ENCODE data around the gene ANGPTL3. TPM values are rescaled to one million over a fixed set of nuclear protein-coding genes. Genes with fewer than 3 reads are reported as not detected.
"Not testable (repeated sequence)": the region's sequence is repeated elsewhere in the genome, so short reads cannot be mapped to it uniquely, and the experiment has no call there.

ANGPTL3 gene, protein sequence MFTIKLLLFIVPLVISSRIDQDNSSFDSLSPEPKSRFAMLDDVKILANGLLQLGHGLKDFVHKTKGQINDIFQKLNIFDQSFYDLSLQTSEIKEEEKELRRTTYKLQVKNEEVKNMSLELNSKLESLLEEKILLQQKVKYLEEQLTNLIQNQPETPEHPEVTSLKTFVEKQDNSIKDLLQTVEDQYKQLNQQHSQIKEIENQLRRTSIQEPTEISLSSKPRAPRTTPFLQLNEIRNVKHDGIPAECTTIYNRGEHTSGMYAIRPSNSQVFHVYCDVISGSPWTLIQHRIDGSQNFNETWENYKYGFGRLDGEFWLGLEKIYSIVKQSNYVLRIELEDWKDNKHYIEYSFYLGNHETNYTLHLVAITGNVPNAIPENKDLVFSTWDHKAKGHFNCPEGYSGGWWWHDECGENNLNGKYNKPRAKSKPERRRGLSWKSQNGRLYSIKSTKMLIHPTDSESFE
- polyA plus RNA-seq: 12.3 TPM
- long read RNA-seq, donor 1, transcript ANGPTL3-201 (7 exons, 2,805 nt): major isoform, 8 of 8 reads
- long read RNA-seq, donor 1, partial matches to known transcripts: 0 of 8 reads
- long read RNA-seq, donor 1, other reads (novel, unspliced or antisense): 0 of 8 reads
- long read RNA-seq, donor 2, transcript ANGPTL3-201 (7 exons, 2,805 nt): major isoform, 8 of 8 reads
- long read RNA-seq, donor 2, partial matches to known transcripts: 0 of 8 reads
- long read RNA-seq, donor 2, other reads (novel, unspliced or antisense): 0 of 8 reads
- long read RNA-seq, donor 3: 0 reads
- long read RNA-seq, donor 4, partial matches to known transcripts: 0 of 1 reads
- long read RNA-seq, donor 4, other reads (novel, unspliced or antisense): 0 of 1 reads
- long read RNA-seq, donor 5: 0 reads
- long read RNA-seq, donor 6, partial matches to known transcripts: 0 of 3 reads
- long read RNA-seq, donor 6, other reads (novel, unspliced or antisense): 0 of 3 reads
- long read RNA-seq, donor 7, partial matches to known transcripts: 0 of 1 reads
- long read RNA-seq, donor 7, other reads (novel, unspliced or antisense): 0 of 1 reads
- long read RNA-seq, donor 8, transcript ANGPTL3-201 (7 exons, 2,805 nt): major isoform, 13 of 13 reads
- long read RNA-seq, donor 8, partial matches to known transcripts: 0 of 13 reads
- long read RNA-seq, donor 8, other reads (novel, unspliced or antisense): 0 of 13 reads
- long read RNA-seq, donor 9, partial matches to known transcripts: 0 of 1 reads
- long read RNA-seq, donor 9, other reads (novel, unspliced or antisense): 0 of 1 reads
- long read RNA-seq, donor 10, partial matches to known transcripts: 0 of 2 reads
- long read RNA-seq, donor 10, other reads (novel, unspliced or antisense): 0 of 2 reads
- long read RNA-seq, donor 11, partial matches to known transcripts: 0 of 1 reads
- long read RNA-seq, donor 11, other reads (novel, unspliced or antisense): 0 of 1 reads

DNA sequence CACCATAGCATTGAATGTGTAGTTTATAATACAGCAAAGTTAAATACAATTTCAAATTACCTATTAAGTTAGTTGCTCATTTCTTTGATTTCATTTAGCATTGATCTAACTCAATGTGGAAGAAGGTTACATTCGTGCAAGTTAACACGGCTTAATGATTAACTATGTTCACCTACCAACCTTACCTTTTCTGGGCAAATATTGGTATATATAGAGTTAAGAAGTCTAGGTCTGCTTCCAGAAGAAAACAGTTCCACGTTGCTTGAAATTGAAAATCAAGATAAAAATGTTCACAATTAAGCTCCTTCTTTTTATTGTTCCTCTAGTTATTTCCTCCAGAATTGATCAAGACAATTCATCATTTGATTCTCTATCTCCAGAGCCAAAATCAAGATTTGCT lies at the start of gene ANGPTL3:
ANGPTL3 (plus strand) TSS at position 240 of the 400 bp plus-strand sequence; CDS start at position 287, 47 bp downstream.
- Histone ChIP-seq H3K4me3 (ENCODE audit: low read length) (peak within 1 kb of the TSS; percentile 33), H3K27me3 (ENCODE audit: control insufficient read depth, insufficient read depth, low read length) (no peaks in the 10 kb centered on the region), H3K36me3 (ENCODE audit: control insufficient read depth, insufficient read depth, low read length) (no peaks in the 10 kb centered on the region), H3K27ac (ENCODE audit: low read length) (no peak within 1 kb of the TSS), H3K4me1 (ENCODE audit: control insufficient read depth, insufficient read depth, low read length) (no peaks in the 10 kb centered on the region), H3K9me3 (ENCODE audit: control insufficient read depth, low read depth, low read length) (no peaks in the 10 kb centered on the region)
- 25% methylated on average over 1 of the region's 3 CpGs for WGBS (ENCODE audit: insufficient coverage, low lambda C conversion rate)
- peak; percentile 4 to 44 for DNase-seq

DNA sequence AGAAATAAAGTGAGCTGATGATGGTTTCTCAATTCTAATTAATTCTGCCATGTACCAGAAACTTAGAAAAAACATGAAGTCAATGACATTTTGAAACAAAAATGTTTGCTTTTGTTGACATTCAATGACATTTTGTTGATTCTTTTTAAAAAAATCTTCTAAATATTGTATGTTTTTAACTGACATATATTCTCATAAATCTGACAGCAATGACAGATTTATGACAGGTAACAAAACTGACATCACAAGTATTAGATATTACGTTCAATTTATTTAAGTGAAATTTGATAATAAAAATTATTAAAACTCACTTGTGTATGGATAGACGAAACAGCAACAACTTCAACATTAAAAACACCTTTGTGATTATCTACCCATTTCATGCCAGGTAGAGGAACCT lies 36.0 kb upstream of the ANGPTL3 start:
- H3K27ac ChIP-seq (ENCODE audit: low read length): no peak overlapping the region
- 100% methylated on average over 1 of the region's 2 CpGs for WGBS (ENCODE audit: insufficient coverage, low lambda C conversion rate)

DNA sequence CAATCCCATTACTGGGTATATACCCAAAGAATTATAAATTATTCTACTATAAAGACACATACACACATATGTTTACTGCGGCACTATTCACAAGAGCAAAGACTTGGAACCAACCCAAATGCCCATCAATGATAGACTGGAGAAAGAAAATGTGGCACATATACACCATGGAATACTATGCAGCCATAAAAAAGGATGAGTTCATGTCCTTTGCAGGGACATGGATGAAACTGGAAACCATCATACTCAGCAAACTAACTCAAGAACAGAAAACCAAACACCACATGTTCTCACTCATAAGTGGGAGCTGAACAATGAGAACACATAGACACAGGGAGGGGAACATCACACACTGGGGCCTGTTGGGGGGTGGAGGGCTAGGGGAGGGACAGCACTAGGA lies 30.1 kb upstream of the ANGPTL3 start:
- WGBS (ENCODE audit: insufficient coverage, low lambda C conversion rate): no CpG with 5 or more reads among the region's 1 CpG
- not testable (repeated sequence) for H3K4me1 ChIP-seq (ENCODE audit: control insufficient read depth, insufficient read depth, low read length); DNase-seq

More for the DNA sequence above, 36.0 kb upstream of the ANGPTL3 start:
- H3K9me3 ChIP-seq (ENCODE audit: control insufficient read depth, low read depth, low read length): no peaks in the 10 kb centered on the region
- H3K4me3 ChIP-seq (ENCODE audit: low read length): no peak overlapping the region
- peaks cover 18% of the 10 kb centered on the region for H3K36me3 ChIP-seq (ENCODE audit: control insufficient read depth, insufficient read depth, low read length)
- H3K4me1 ChIP-seq (ENCODE audit: control insufficient read depth, insufficient read depth, low read length): no peaks in the 10 kb centered on the region
- H3K27me3 ChIP-seq (ENCODE audit: control insufficient read depth, insufficient read depth, low read length): no peaks in the 10 kb centered on the region
- DNase-seq: no peak

GRCh38 chr1:62567926-62568325 lies 29.4 kb upstream of the ANGPTL3 start:
- not testable (repeated sequence) for DNase-seq; H3K4me1 ChIP-seq (ENCODE audit: control insufficient read depth, insufficient read depth, low read length); H3K9me3 ChIP-seq (ENCODE audit: control insufficient read depth, low read depth, low read length); H3K27ac ChIP-seq (ENCODE audit: low read length); H3K27me3 ChIP-seq (ENCODE audit: control insufficient read depth, insufficient read depth, low read length); H3K4me3 ChIP-seq (ENCODE audit: low read length); H3K36me3 ChIP-seq (ENCODE audit: control insufficient read depth, insufficient read depth, low read length)
- WGBS (ENCODE audit: insufficient coverage, low lambda C conversion rate): 86% methylated on average over 1 of the region's 1 CpG

More for the DNA sequence above, 30.1 kb upstream of the ANGPTL3 start:
- not testable (repeated sequence) for H3K36me3 ChIP-seq (ENCODE audit: control insufficient read depth, insufficient read depth, low read length); H3K27me3 ChIP-seq (ENCODE audit: control insufficient read depth, insufficient read depth, low read length); H3K27ac ChIP-seq (ENCODE audit: low read length); H3K9me3 ChIP-seq (ENCODE audit: control insufficient read depth, low read depth, low read length); H3K4me3 ChIP-seq (ENCODE audit: low read length)

DNA sequence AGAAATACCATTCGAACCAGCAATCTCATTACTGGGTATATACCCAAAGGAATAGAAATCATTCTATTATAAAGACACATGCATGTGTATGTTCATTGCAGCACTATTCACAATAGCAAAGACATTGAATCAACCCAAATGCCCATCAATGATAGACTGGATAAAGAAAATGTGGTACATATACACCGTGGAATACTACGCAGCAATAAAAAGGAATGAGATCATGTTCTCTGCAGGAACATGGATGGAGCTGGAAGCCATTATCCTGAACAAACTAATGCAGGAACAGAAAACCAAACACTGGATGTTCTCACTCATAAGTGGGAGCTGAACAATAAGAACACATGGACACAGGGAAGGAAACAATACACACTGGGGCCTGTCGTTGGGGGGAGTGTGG lies 25.8 kb upstream of the ANGPTL3 start:
- no CpG with 5 or more reads among the region's 4 CpGs for WGBS (ENCODE audit: insufficient coverage, low lambda C conversion rate)
- DNase-seq; H3K27ac ChIP-seq (ENCODE audit: low read length); H3K9me3 ChIP-seq (ENCODE audit: control insufficient read depth, low read depth, low read length); H3K4me1 ChIP-seq (ENCODE audit: control insufficient read depth, insufficient read depth, low read length); H3K27me3 ChIP-seq (ENCODE audit: control insufficient read depth, insufficient read depth, low read length); H3K4me3 ChIP-seq (ENCODE audit: low read length): not testable (repeated sequence)
- H3K36me3 ChIP-seq (ENCODE audit: control insufficient read depth, insufficient read depth, low read length): peaks cover 17% of the 10 kb centered on the region

DNA sequence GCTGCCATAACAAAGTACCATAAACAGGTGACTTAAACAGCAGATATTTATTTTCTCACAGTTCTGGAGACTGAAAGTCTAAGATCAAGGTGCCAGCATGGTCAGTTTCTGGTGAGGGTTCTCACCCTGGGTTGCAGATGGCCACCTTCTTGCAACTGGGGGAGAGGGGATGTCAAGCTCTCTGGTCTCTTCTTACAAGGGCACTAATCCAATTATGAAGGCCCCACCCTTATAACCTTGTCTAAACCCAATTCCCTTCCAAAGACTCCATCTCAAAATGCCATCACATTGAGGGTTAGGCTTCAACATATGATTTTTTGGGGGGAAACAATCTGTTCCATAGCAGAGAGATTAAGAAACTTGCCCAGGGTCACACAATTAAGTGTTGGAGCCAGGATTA lies 24.8 kb upstream of the ANGPTL3 start:
- Histone ChIP-seq H3K27ac (ENCODE audit: low read length) (no peak overlapping the region), H3K4me1 (ENCODE audit: control insufficient read depth, insufficient read depth, low read length) (no peaks in the 10 kb centered on the region), H3K9me3 (ENCODE audit: control insufficient read depth, low read depth, low read length) (no peaks in the 10 kb centered on the region), H3K36me3 (ENCODE audit: control insufficient read depth, insufficient read depth, low read length) (peaks cover 17% of the 10 kb centered on the region), H3K27me3 (ENCODE audit: control insufficient read depth, insufficient read depth, low read length) (no peaks in the 10 kb centered on the region), H3K4me3 (ENCODE audit: low read length) (no peak overlapping the region)
- DNase-seq: no peak

DNA sequence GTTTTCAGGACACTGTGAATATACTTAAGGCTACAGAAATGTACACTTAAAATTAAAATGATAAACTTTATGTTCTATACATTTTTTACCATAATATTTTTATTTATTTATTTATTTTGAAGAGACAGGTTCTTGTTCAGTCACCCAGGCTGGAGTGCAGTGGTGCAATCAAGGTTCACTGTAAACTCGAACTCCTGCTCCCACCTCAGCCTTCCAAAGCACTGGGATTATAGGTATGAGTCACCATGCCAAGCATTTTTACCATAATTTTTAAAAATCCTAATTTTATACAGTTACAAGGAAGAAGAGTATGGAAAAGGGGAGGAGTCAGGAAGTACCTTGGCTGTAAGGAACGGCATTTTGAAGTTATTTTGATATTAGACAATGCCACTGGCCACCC lies 23.6 kb upstream of the ANGPTL3 start:
- no CpG with 5 or more reads among the region's 2 CpGs for WGBS (ENCODE audit: insufficient coverage, low lambda C conversion rate)

GRCh38 chr1:62585469-62586155 lies 11.7 kb upstream of the ANGPTL3 start:
- WGBS (ENCODE audit: insufficient coverage, low lambda C conversion rate): no CpG with 5 or more reads among the region's 1 CpG

More for the DNA sequence above, 23.6 kb upstream of the ANGPTL3 start:
- DNase-seq: no peak
- Histone ChIP-seq H3K4me1 (ENCODE audit: control insufficient read depth, insufficient read depth, low read length) (no peaks in the 10 kb centered on the region), H3K27me3 (ENCODE audit: control insufficient read depth, insufficient read depth, low read length) (no peaks in the 10 kb centered on the region), H3K36me3 (ENCODE audit: control insufficient read depth, insufficient read depth, low read length) (peaks cover 20% of the 10 kb centered on the region), H3K9me3 (ENCODE audit: control insufficient read depth, low read depth, low read length) (no peaks in the 10 kb centered on the region), H3K4me3 (ENCODE audit: low read length) (no peak overlapping the region), H3K27ac (ENCODE audit: low read length) (no peak overlapping the region)

DNA sequence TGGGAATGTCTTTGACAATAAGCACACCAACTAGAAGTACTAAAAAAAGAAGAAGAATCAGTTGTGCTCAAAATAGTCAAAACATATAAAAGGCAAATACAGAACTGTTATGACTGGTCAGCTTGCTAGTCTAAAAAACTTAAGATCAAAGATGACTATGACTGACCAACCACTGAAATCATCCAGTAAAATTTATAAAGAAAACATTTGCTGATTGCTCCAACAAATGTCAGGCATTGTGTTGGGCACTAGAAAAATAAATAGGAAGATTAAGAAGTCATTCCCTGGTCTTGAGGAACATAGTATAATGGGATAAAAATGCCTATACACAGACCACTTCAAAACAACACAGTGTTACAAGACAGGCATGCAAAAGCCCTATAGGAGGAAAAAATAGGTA lies 9.3 kb upstream of the ANGPTL3 start:
- H3K9me3 ChIP-seq (ENCODE audit: control insufficient read depth, low read depth, low read length): no peaks in the 10 kb centered on the region
- no peak overlapping the region for H3K27ac ChIP-seq (ENCODE audit: low read length)
- H3K36me3 ChIP-seq (ENCODE audit: control insufficient read depth, insufficient read depth, low read length): no peaks in the 10 kb centered on the region
- H3K27me3 ChIP-seq (ENCODE audit: control insufficient read depth, insufficient read depth, low read length): no peaks in the 10 kb centered on the region
- H3K4me3 ChIP-seq (ENCODE audit: low read length): no peak overlapping the region
- H3K4me1 ChIP-seq (ENCODE audit: control insufficient read depth, insufficient read depth, low read length): peaks cover 3% of the 10 kb centered on the region
- DNase-seq: no peak

More at GRCh38 chr1:62585469-62586155, 11.7 kb upstream of the ANGPTL3 start:
- Histone ChIP-seq H3K27me3 (ENCODE audit: control insufficient read depth, insufficient read depth, low read length) (no peaks in the 10 kb centered on the region), H3K36me3 (ENCODE audit: control insufficient read depth, insufficient read depth, low read length) (peaks cover 3% of the 10 kb centered on the region), H3K4me1 (ENCODE audit: control insufficient read depth, insufficient read depth, low read length) (peaks cover 3% of the 10 kb centered on the region), H3K9me3 (ENCODE audit: control insufficient read depth, low read depth, low read length) (no peaks in the 10 kb centered on the region), H3K4me3 (ENCODE audit: low read length) (no peak overlapping the region), H3K27ac (ENCODE audit: low read length) (no peak overlapping the region)
- DNase-seq: peak in 1 of 2 donors; percentile 32
